GM12878 (cell line): ENCODE results near the gene PMP22. TPM values are rescaled to one million over a fixed set of nuclear protein-coding genes. Genes with fewer than 3 reads are reported as not detected.

Source experiments
- ATAC-seq: fragments of 200-7000 bp; cut with Tn5 transposase; 3 replicates; pipeline ENCODE4 v1.9.1; 2020; ENCODE audit warnings: mild to moderate bottlenecking, moderate library complexity
- BruUV-seq: library from RNA; stranded (reverse); fragments of 400-500 nt; replicated peaks from 2 replicates; lab custom pipeline; 2021; lab: Mats Ljungman, UMichigan
- CTCF ChIA-PET: fragments of 300-600 bp; sonication (Branson Sonifier 250); formaldehyde crosslinking; extraction: SDS; loops from one replicate; lab custom pipeline; 2021; ENCODE audit warnings: inconsistent platforms; lab: Yijun Ruan, JAX
- POLR2A ChIA-PET: fragments of 350-600 bp; formaldehyde crosslinking; extraction: SDS; loops from one replicate; lab custom pipeline; 2021; ENCODE audit warnings: inconsistent platforms; lab: Charles Lee
- RAD21 ChIA-PET: fragments of 300-600 bp; sonication (Branson Sonifier 250); formaldehyde crosslinking; loops from one replicate; lab custom pipeline; 2023; ENCODE audit warnings: antibody characterized with exemption; ENCODE audit not compliant: unreplicated experiment; lab: Charles Lee
- SMC1A ChIA-PET: fragments of 300-600 bp; sonication (Branson Sonifier 250); formaldehyde crosslinking; loops from one replicate; lab custom pipeline; 2023; ENCODE audit not compliant: unreplicated experiment, uncharacterized antibody; lab: Charles Lee
- DNase-seq: peaks from one replicate; pipeline ENCODE4 v3.0.0-alpha.2; 2011; ENCODE audit warnings: low read depth, low spot score
- FAIRE-seq: peaks from 3 replicates; lab custom pipeline; 2011; peaks lifted over from hg19 to GRCh38; lab: Jason Lieb, UNC
- H2AFZ ChIP-seq: 2 replicates; pipeline ENCODE4 v1.6.0; 2011; ENCODE audit warnings: low read depth, low read length, control low read depth; ENCODE audit not compliant: control insufficient read depth
- H3K27ac ChIP-seq: 2 replicates; pipeline ENCODE4 v1.5.1; 2011; ENCODE audit warnings: control low read depth; ENCODE audit not compliant: control insufficient read depth, insufficient read depth
- H3K27me3 ChIP-seq, 2 experiments: replicated peaks in 1 of 2; 2 replicates each; pipeline versions ENCODE4 v1.6.0 to v1.6.1; 2011; ENCODE audit warnings: low read length in 1 of 2; ENCODE audit not compliant: control insufficient read depth in 2 of 2, insufficient read depth in 2 of 2
- H3K36me3 ChIP-seq, 2 experiments: 2 replicates each; pipeline ENCODE4 v1.5.1; 2011; ENCODE audit warnings: low read length in 1 of 2; ENCODE audit not compliant: control insufficient read depth in 2 of 2, insufficient read depth in 2 of 2
- H3K4me1 ChIP-seq: 2 replicates; pipeline ENCODE4 v1.6.1; 2011; ENCODE audit warnings: mild to moderate bottlenecking, low read length, moderate library complexity, mixed read lengths; ENCODE audit not compliant: control insufficient read depth, insufficient read depth
- H3K4me2 ChIP-seq: 2 replicates; pipeline ENCODE4 v1.6.0; 2011; ENCODE audit warnings: control low read depth; ENCODE audit not compliant: control insufficient read depth, insufficient read depth
- H3K4me3 ChIP-seq: fragments of 200-600 bp; sonication (generic); 2 replicates; pipeline ENCODE4 v1.5.1; 2016
- H3K79me2 ChIP-seq: 2 replicates; pipeline ENCODE4 v1.6.0; 2011; ENCODE audit warnings: low read length; ENCODE audit not compliant: control insufficient read depth, insufficient read depth
- H3K9ac ChIP-seq: 2 replicates; pipeline ENCODE4 v1.8.0; 2011; ENCODE audit warnings: low read length, control low read depth, mixed read lengths; ENCODE audit not compliant: control insufficient read depth, insufficient read depth
- H3K9me3 ChIP-seq: replicated peaks from 3 replicates; pipeline ENCODE4 v1.5.1; 2011; ENCODE audit warnings: mild to moderate bottlenecking, low read length; ENCODE audit not compliant: control insufficient read depth, insufficient read depth
- H4K20me1 ChIP-seq: 2 replicates; pipeline ENCODE4 v1.6.0; 2011; ENCODE audit not compliant: control insufficient read depth, insufficient read depth
- ATF3 ChIP-seq: IDR thresholded peaks from 2 replicates; pipeline ENCODE4 v1.6.1; 2011; ENCODE audit warnings: low read depth, mild to moderate bottlenecking, low read length, moderate library complexity, borderline replicate concordance; ENCODE audit errors: extremely low read depth
- BCL11A ChIP-seq: IDR thresholded peaks from 2 replicates; pipeline ENCODE4 v1.6.1; 2011; ENCODE audit warnings: low read depth, low read length
- E2F4 ChIP-seq: IDR thresholded peaks from 2 replicates; pipeline ENCODE4 v1.6.1; 2012; ENCODE audit warnings: low read depth, low read length, improper control_type of control experiment
- PML ChIP-seq: IDR thresholded peaks from 2 replicates; pipeline ENCODE4 v1.6.1; 2012; ENCODE audit warnings: low read length, inconsistent platforms
- POLR2AphosphoS2 ChIP-seq: IDR thresholded peaks from 2 replicates; pipeline ENCODE4 v1.6.1; 2011; ENCODE audit warnings: low read depth, mild to moderate bottlenecking, low read length, improper control_type of control experiment, moderate library complexity
- SMAD1 ChIP-seq: fragments of 450-650 bp; IDR thresholded peaks from 2 replicates; pipeline ENCODE4 v1.6.1; 2018; ENCODE audit warnings: mild to moderate bottlenecking, low read depth; ENCODE audit not compliant: partially characterized antibody
- SRF ChIP-seq, 2 experiments: IDR thresholded peaks; 2 replicates each; pipeline ENCODE4 v1.6.1; 2011; ENCODE audit warnings: low read depth in 2 of 2, low read length in 2 of 2, mild to moderate bottlenecking in 1 of 2, moderate library complexity in 1 of 2
- STAT3 ChIP-seq: IDR thresholded peaks from 2 replicates; pipeline ENCODE4 v1.6.1; 2011; ENCODE audit warnings: low read depth, low read length, improper control_type of control experiment
- WRNIP1 ChIP-seq: IDR thresholded peaks from 2 replicates; pipeline ENCODE4 v1.6.1; 2011; ENCODE audit warnings: low read depth, low read length, improper control_type of control experiment, borderline replicate concordance
- WGBS: methylation state at CpG from one replicate; pipeline ENCODE4 v1.1.6; 2016; ENCODE audit warnings: low lambda C conversion rate; ENCODE audit not compliant: insufficient replicate concordance, insufficient coverage; ENCODE audit errors: missing lambda C conversion rate; 5-methylcytosine and 5-hydroxymethylcytosine counted together
- in situ Hi-C: fragments of 300-500 bp; cut with MboI; formaldehyde crosslinking; loops from 9 replicates; pipeline ENCODE4 v1.14.3; 2018; ENCODE audit warnings: mixed read lengths
- intact Hi-C: fragments of 100-400 bp; cut with micrococcal nuclease; formaldehyde crosslinking; loops from one replicate; pipeline ENCODE4 v1.14.2; 2022; ENCODE audit not compliant: unreplicated experiment
- polyA plus RNA-seq, 11 experiments: library from polyadenylated mRNA; depleted of rRNA in 4 of 11; unstranded in 6 of 11; stranded (reverse) in 5 of 11; fragments of >200 nt; fragmentation: Nextera tagmentation in 4 of 11; fragmentation: Illumina TruSeq in 1 of 11; extraction: Ambion mirVana in 4 of 11; extraction: Trizol in 1 of 11; gene quantifications; 1 replicate in 1 of 11; 2 replicates in 10 of 11; pipeline versions ENCODE4 v1.2.1 to v1.2.3, GENCODE V29; 2011 to 2016; ENCODE audit warnings: inconsistent platforms in 2 of 11, missing spikeins in 2 of 11, low read depth in 1 of 11
- total RNA-seq, 4 experiments: library from RNA; depleted of rRNA in 3 of 4; stranded (reverse); fragments of >200 nt in 3 of 4; fragmentation: Illumina TruSeq in 1 of 4; extraction: Trizol in 1 of 4; gene quantifications; 2 replicates each; pipeline versions ENCODE4 v1.2.1 to v1.2.3, GENCODE V29; 2013 to 2021

Gene PMP22
- total and polyA plus RNA-seq, 10 of the 15 experiments (the other 5 are each of a cell fraction or from before 2014, with no cell fraction given) = 0.59 TPM; not detected in 9

GRCh38 chr17:15284107-15284506 lies 19.0 kb upstream of the PMP22 start:
- no peaks in the 10 kb centered on the region for H3K9me3 ChIP-seq
- no TSS peak for BruUV-seq
- no peaks in the 10 kb centered on the region for H3K79me2 ChIP-seq
- no peak overlapping the region for H3K27ac ChIP-seq
- no peak overlapping the region for H3K4me3 ChIP-seq
- ChIA-PET SMC1A (no interaction called here), CTCF (no interaction called here), POLR2A (no interaction called here), RAD21 (no interaction called here)
- H3K27me3 ChIP-seq = no peaks in the 10 kb centered on the region
- no peak overlapping the region for H2AFZ ChIP-seq
- ATAC-seq (no peak), DNase-seq (no peak), FAIRE-seq (no peak)
- no peaks in the 10 kb centered on the region for H3K36me3 ChIP-seq
- no peaks in the 10 kb centered on the region for H4K20me1 ChIP-seq
- in situ Hi-C loops (no loop called here), intact Hi-C loops (no loop called here)
- H3K4me2 ChIP-seq = no peak overlapping the region
- no peaks in the 10 kb centered on the region for H3K4me1 ChIP-seq
- 2% methylated on average over 6 of the region's 6 CpGs for WGBS
- no peak for TF ChIP-seq SRF (IDR thresholded peaks at IDR 0.05; ENCODE audit: low read depth in 2 of 2, low read length in 2 of 2)
- H3K9ac ChIP-seq = no peak overlapping the region

DNA sequence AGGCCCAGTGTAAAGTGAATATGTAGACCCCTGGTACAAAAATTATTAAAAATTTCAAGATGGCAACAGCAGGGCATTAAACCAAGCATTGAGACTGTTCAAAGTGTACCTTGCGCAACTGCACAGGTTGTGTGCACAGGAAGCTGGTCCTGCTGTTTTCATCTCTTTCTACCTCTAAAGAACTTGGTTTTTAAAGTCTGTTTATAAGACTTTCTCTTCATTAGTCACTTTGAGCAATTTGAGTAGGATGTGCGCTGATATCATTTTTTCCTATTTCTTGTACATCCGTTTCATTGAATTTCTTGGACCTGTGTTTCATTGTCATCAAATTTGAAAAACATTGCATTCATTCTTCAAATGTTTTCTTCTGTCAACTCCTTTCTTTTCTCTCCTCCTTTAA lies 16.8 kb upstream of the PMP22 start:
- H3K36me3 ChIP-seq = no peaks in the 10 kb centered on the region
- no peak for ATAC-seq
- no peaks in the 10 kb centered on the region for H3K9me3 ChIP-seq
- no peak overlapping the region for H3K27ac ChIP-seq
- FAIRE-seq = no peak
- no peak overlapping the region for H3K4me2 ChIP-seq
- no peaks in the 10 kb centered on the region for H3K27me3 ChIP-seq
- 44% methylated on average over 3 of the region's 3 CpGs for WGBS
- POLR2A ChIA-PET = no interaction called here
- CTCF ChIA-PET = interaction anchor here (0.6 kb wide), 1 partner anchor 12 kb away, joined by 3 read pairs; no protein-coding TSS in a partner anchor
- SMC1A ChIA-PET = no interaction called here
- no peaks in the 10 kb centered on the region for H3K79me2 ChIP-seq
- BruUV-seq = no TSS peak
- TF ChIP-seq E2F4 (no peak), POLR2AphosphoS2 (no peak), BCL11A (no peak), PML (no peak), SMAD1 (no peak), WRNIP1 (no peak), ATF3 (no peak), STAT3 (no peak)
- no peak overlapping the region for H2AFZ ChIP-seq
- H3K9ac ChIP-seq = no peak overlapping the region
- H3K4me3 ChIP-seq = no peak overlapping the region
- H4K20me1 ChIP-seq = no peaks in the 10 kb centered on the region
- no peak for DNase-seq
- H3K4me1 ChIP-seq = no peaks in the 10 kb centered on the region
- in situ Hi-C loops = no loop called here
- intact Hi-C loops = no loop called here
- RAD21 ChIA-PET = no interaction called here
